Activated CD4-positive, alpha-beta T cell treated with anti-CD3 and anti-CD28 coated beads, Interleukin-2, amount 10 ng/mL, durations not matched to agents 7 days and 5 days (primary cell): ENCODE measurements around the gene RASA2. TPM values are rescaled to one million over a fixed set of nuclear protein-coding genes. Genes with fewer than 3 reads are reported as not detected.
A peak's percentile ranks its signal among the peaks of the same experiment; 100 is the strongest.

ENCODE experiments used
- CTCF ChIA-PET: fragments of 350-600 bp; sonication (Branson Sonifier 250); formaldehyde crosslinking; loops from one replicate; lab custom pipeline; 2021; ENCODE audit warnings: antibody characterized with exemption; lab: Charles Lee
- POLR2A ChIA-PET: fragments of 350-600 bp; sonication (Branson Sonifier 250); formaldehyde crosslinking; loops from one replicate; lab custom pipeline; 2021; ENCODE audit warnings: antibody characterized with exemption; lab: Charles Lee
- DNase-seq: peaks from one replicate; pipeline ENCODE4 v3.0.0-alpha.2; 2020
- H3K27ac Mint-ChIP-seq: one replicate; pipeline ENCODE4 v1.8.0; 2021; ENCODE audit warnings: mild to moderate bottlenecking, moderate library complexity, mixed read lengths
- H3K27me3 Mint-ChIP-seq: one replicate; pipeline ENCODE4 v1.8.0; 2021; ENCODE audit warnings: mixed read lengths
- H3K36me3 Mint-ChIP-seq: one replicate; pipeline ENCODE4 v1.8.0; 2021; ENCODE audit warnings: low read depth, mixed read lengths
- H3K4me1 Mint-ChIP-seq: one replicate; pipeline ENCODE4 v1.8.0; 2021; ENCODE audit warnings: mixed read lengths
- H3K4me3 Mint-ChIP-seq: one replicate; pipeline ENCODE4 v1.8.0; 2021; ENCODE audit warnings: mild to moderate bottlenecking, moderate library complexity, mixed read lengths
- H3K9me3 Mint-ChIP-seq: one replicate; pipeline ENCODE4 v1.8.0; 2021; ENCODE audit warnings: mixed read lengths
- total RNA-seq, 2 experiments: library from RNA; stranded (reverse); gene quantifications; one replicate each; pipeline ENCODE4 v1.2.3, GENCODE V29; 2021

The RASA2 gene
- total RNA-seq, 2 experiments from 2014 or later = 46.5 to 54.1 TPM

GRCh38 chr3:141544697-141545096, 57.9 kb downstream of the RASA2 start:
- Mint-ChIP-seq H3K4me1 (peaks cover 55% of the 10 kb centered on the region), H3K27me3 (no peaks in the 10 kb centered on the region), H3K4me3 (peak overlapping the region; percentile 8), H3K9me3 (peaks cover 46% of the 10 kb centered on the region), H3K36me3 (peaks cover 89% of the 10 kb centered on the region), H3K27ac (peak overlapping the region; percentile 43)
- peak; percentile 35 for DNase-seq
- ChIA-PET CTCF (interaction anchor here (0.6 to 1.5 kb wide), 3 partner anchors 10 to 90 kb away, joined by 3 to 4 read pairs (median 3); no protein-coding TSS in a partner anchor), POLR2A (no interaction called here)

DNA sequence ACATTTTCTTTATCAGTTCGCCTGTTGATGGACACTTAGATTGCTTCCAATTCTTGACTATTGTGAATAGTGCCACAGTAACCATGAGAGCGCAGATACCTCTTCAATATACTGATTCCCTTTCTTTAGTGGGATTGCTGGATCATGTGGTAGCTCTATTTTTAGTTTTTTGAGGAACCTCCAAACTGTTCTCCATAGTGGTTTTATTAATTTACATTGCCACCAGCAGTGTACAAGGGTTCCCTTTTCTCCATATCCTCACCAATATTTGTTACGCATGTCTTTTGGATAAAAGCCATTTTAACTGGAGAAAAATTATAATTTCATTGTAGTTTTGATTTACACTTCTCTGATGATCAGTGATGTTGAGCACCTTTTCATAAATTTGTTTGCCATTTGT, 59.3 kb downstream of the RASA2 start:
- ChIA-PET CTCF (no interaction called here), POLR2A (no interaction called here)
- H3K27me3 Mint-ChIP-seq = no peaks in the 10 kb centered on the region
- H3K27ac Mint-ChIP-seq = no peak overlapping the region
- no peak for DNase-seq
- peaks cover 53% of the 10 kb centered on the region for H3K9me3 Mint-ChIP-seq
- H3K36me3 Mint-ChIP-seq = peaks cover 92% of the 10 kb centered on the region
- peaks cover 63% of the 10 kb centered on the region for H3K4me1 Mint-ChIP-seq
- no peak overlapping the region for H3K4me3 Mint-ChIP-seq

GRCh38 chr3:141546586-141546985, 59.8 kb downstream of the RASA2 start:
- H3K9me3 Mint-ChIP-seq = peaks cover 53% of the 10 kb centered on the region
- ChIA-PET CTCF (no interaction called here), POLR2A (no interaction called here)
- peaks cover 68% of the 10 kb centered on the region for H3K4me1 Mint-ChIP-seq
- no peaks in the 10 kb centered on the region for H3K27me3 Mint-ChIP-seq
- H3K36me3 Mint-ChIP-seq = peaks cover 94% of the 10 kb centered on the region
- H3K4me3 Mint-ChIP-seq = no peak overlapping the region
- H3K27ac Mint-ChIP-seq = peak overlapping the region; percentile 44
- DNase-seq = no peak

DNA sequence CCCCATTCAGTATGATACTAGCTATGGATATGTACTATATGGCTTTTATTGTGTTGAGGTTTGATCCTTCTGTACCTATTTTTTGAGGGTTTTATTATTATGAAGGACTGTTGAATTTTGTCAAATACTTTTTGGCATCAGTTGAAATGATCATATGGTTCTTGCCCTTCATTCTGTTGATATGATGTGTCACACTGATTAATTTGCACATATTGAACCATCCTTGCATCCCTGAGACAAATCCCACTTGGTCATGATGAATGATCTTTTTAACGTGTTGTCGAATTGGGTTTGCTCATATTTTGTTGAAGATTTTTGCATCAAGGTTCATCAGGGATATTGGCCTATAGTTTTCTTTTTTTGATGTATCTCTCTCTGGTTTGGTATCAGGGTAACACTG, 61.0 kb downstream of the RASA2 start:
- Mint-ChIP-seq H3K9me3 (peaks cover 50% of the 10 kb centered on the region), H3K4me1 (peaks cover 70% of the 10 kb centered on the region), H3K27me3 (no peaks in the 10 kb centered on the region), H3K36me3 (peaks cover 83% of the 10 kb centered on the region), H3K27ac (no peak overlapping the region), H3K4me3 (no peak overlapping the region)
- ChIA-PET POLR2A (no interaction called here), CTCF (interaction anchor here (0.9 to 1.7 kb wide), 2 partner anchors 13 to 87 kb away, joined by 3 to 4 read pairs; no protein-coding TSS in a partner anchor)
- no peak for DNase-seq

DNA sequence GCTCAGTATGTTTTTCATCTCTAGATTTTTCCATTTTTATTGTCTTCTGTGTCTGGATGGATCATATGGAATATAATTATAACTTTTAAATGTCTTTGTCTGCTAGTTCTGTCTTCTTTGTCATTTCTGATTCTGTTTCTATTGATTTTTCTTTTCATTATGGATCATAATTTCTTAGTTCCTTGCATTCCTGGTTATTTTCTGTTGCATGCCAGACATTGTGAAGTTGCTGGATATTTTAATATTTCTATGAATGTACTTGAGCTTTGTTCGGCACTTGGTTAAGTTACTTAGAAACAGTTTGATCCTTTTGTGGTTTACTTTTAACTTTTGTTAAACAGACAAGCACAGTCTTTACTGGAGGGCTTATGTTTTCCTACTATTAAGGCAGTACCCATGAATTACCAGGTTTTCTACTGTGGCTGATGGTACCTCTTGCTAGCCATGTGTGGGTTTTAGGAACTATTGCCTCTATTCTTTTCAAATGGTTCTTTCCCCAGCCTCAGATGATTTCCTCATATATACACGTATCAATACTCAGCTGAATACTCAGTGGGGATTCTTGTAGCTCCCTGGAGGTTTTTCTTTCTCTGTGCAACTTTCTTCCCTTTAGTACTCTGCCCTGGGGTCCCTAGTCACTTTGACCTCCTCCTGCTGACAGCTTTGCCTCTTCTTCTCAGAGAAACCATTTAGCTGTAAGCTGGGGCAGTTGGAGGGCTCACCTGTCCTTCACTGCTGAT, 64.3 kb downstream of the RASA2 start:
- H3K4me3 Mint-ChIP-seq = no peak overlapping the region
- H3K36me3 Mint-ChIP-seq = peaks cover 67% of the 10 kb centered on the region
- ChIA-PET CTCF (interaction anchor here (0.8 kb wide), 1 partner anchor 60 kb away, joined by 3 read pairs; no protein-coding TSS in a partner anchor), POLR2A (no interaction called here)
- H3K4me1 Mint-ChIP-seq = peaks cover 63% of the 10 kb centered on the region
- peak overlapping the region; percentile 43 for H3K27ac Mint-ChIP-seq
- no peaks in the 10 kb centered on the region for H3K27me3 Mint-ChIP-seq
- no peak for DNase-seq
- peaks cover 31% of the 10 kb centered on the region for H3K9me3 Mint-ChIP-seq

DNA sequence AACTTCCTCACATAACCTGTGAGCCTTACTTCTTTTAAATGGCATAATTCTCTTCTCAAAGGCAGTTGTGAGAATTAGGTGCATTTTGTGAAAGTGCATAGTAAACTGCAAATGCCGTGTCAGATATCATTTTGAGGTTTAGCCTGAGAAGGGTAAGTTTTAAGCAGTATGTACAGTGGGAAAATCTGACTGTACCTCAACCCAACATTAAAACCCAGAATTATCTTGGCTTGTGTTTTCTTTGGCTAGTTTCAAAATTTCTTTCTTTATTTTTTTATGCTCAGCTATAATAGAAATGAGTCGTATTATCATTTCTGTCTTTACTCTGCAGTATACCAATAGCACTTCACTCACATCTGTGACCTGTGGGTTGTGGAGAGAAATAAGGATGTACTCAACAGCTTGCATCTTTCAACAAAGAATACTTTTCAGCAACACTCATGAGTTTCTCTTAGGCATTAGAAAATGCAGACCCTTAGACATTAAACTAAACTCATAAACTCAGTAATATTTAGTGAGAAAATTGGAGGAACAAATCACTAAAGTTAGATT, 65.7 kb downstream of the RASA2 start:
- Mint-ChIP-seq H3K36me3 (peaks cover 54% of the 10 kb centered on the region), H3K4me1 (peaks cover 59% of the 10 kb centered on the region), H3K4me3 (peak overlapping the region; percentile 11), H3K27me3 (no peaks in the 10 kb centered on the region), H3K27ac (peak overlapping the region; percentile 86), H3K9me3 (peaks cover 23% of the 10 kb centered on the region)
- ChIA-PET CTCF (interaction anchor here (0.6 to 1.8 kb wide), 9 partner anchors 18 to 241 kb away, joined by 3 to 6 read pairs (median 3); no protein-coding TSS in a partner anchor), POLR2A (interaction anchor here (1.1 kb wide), 1 partner anchor 65 kb away, joined by 8 read pairs; no protein-coding TSS in a partner anchor)
- DNase-seq = no peak

GRCh38 chr3:141553055-141553454, 66.2 kb downstream of the RASA2 start:
- peak; percentile 56 for DNase-seq
- peaks cover 18% of the 10 kb centered on the region for H3K9me3 Mint-ChIP-seq
- no peaks in the 10 kb centered on the region for H3K27me3 Mint-ChIP-seq
- POLR2A ChIA-PET = interaction anchor here (1.1 kb wide), 1 partner anchor 66 kb away, joined by 8 read pairs; no protein-coding TSS in a partner anchor
- H3K36me3 Mint-ChIP-seq = peaks cover 49% of the 10 kb centered on the region
- peak overlapping the region; percentile 11 for H3K4me3 Mint-ChIP-seq
- peaks cover 55% of the 10 kb centered on the region for H3K4me1 Mint-ChIP-seq
- H3K27ac Mint-ChIP-seq = peak overlapping the region; percentile 86
- CTCF ChIA-PET = interaction anchor here (0.6 to 1.8 kb wide), 9 partner anchors 17 to 241 kb away, joined by 3 to 6 read pairs (median 3); no protein-coding TSS in a partner anchor

DNA sequence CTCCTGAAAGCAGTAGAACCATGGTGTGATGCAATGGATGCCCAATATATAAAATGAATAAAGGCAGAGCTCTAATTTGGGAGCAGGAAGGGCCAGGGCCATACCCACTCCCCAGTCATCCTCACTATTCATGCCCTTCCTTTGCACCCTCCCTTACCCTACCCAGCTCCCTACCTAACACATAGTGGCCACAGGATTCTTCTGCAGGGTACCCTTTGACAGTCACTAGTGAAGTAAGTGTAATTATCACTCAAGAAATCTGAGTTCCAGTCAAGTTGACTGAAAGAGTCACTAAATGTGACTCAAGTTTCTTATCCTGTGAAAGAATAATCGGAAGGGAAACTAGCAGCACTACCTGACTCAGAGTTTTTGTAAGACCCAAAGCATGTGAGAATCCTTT, 69.2 kb downstream of the RASA2 start:
- Mint-ChIP-seq H3K4me1 (peaks cover 48% of the 10 kb centered on the region), H3K4me3 (no peak overlapping the region), H3K9me3 (peaks cover under 1% of the 10 kb centered on the region), H3K36me3 (peaks cover 32% of the 10 kb centered on the region), H3K27ac (no peak overlapping the region), H3K27me3 (no peaks in the 10 kb centered on the region)
- no peak for DNase-seq
- ChIA-PET POLR2A (interaction anchor here (1.4 kb wide), 1 partner anchor 68 kb away, joined by 3 read pairs; no protein-coding TSS in a partner anchor), CTCF (interaction anchor here (0.6 to 1.9 kb wide), 4 partner anchors 96 to 249 kb away, joined by 3 to 6 read pairs (median 4); no protein-coding TSS in a partner anchor)

DNA sequence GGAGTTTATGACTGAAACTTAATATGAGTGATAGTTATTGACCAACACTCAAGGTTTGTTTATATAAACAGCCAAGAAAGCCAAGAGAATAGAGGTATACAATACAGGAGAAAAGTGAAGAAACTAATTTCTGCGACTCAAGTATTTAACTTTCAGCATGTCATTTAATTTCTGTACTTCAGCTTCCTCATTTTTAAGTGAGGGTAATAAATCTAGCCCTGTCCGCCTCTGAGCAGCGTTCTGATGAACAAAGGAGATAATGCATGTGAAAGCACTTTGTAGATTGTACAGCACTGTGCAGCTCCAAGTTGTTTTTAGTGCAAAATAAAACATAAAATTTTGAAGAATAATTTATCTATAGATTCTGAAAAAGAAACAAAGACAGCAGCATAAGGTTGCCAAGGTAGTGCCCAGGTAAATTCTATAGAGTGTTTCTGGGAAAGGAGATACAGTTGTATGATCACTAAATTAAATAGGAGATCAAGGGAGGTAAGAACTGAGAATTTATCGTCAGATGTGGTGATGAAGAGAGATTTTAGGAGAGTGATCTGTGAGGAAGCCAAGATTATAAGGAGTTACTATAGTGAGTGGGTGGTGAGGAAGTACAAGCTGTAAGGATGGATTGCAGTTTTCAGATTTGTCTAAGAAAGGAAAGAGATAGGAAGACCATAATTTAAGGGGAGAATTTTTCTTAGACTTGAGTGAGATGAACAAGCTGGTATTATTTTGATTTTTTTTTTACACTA, 71.3 kb downstream of the RASA2 start:
- H3K36me3 Mint-ChIP-seq = peaks cover 34% of the 10 kb centered on the region
- no peaks in the 10 kb centered on the region for H3K9me3 Mint-ChIP-seq
- DNase-seq = no peak
- H3K4me1 Mint-ChIP-seq = peaks cover 33% of the 10 kb centered on the region
- ChIA-PET POLR2A (no interaction called here), CTCF (interaction anchor here (0.6 to 2.0 kb wide), 7 partner anchors 22 to 244 kb away, joined by 3 to 12 read pairs (median 4); partner anchors contain the start of gene RASA2)
- H3K4me3 Mint-ChIP-seq = no peak overlapping the region
- no peaks in the 10 kb centered on the region for H3K27me3 Mint-ChIP-seq
- no peak overlapping the region for H3K27ac Mint-ChIP-seq

- H3K27me3 Mint-ChIP-seq = no peaks in the 10 kb centered on the region
- peaks cover 40% of the 10 kb centered on the region for H3K36me3 Mint-ChIP-seq
- H3K27ac Mint-ChIP-seq = peak overlapping the region; percentile 68
- DNase-seq = peak; percentile 71
- peaks cover 21% of the 10 kb centered on the region for H3K4me1 Mint-ChIP-seq
- H3K4me3 Mint-ChIP-seq = no peak overlapping the region
- ChIA-PET POLR2A (interaction anchor here (0.6 kb wide), 3 partner anchors 45 to 101 kb away, joined by 3 to 6 read pairs (median 4); no protein-coding TSS in a partner anchor), CTCF (interaction anchor here (0.7 to 2.1 kb wide), 12 partner anchors 13 to 208 kb away, joined by 3 to 13 read pairs (median 5); partner anchors contain the start of gene RASA2)
- H3K9me3 Mint-ChIP-seq = no peaks in the 10 kb centered on the region
These were observed 74.7 kb downstream of the RASA2 start for GRCh38 chr3:141561426-141562034.

DNA sequence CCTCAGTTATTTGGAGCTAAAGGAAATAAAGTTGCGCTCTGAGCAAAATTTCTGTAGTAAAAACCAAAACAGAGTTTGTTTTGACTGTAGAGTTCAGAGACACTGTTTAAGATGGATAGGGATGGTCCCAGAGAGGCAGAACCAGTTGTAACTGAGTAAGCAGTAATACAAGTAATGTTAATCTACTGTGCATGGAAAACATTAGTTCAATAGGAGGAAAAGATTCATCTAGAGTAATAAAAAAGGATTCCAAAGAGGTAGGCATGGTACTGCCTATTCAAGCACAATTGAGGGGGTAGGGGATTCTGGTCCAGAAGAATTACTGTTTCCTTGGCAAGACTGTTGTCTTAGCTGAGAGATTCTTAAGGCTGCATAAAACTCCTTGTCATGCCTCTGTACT, 77.4 kb downstream of the RASA2 start:
- Mint-ChIP-seq H3K4me3 (no peak overlapping the region), H3K27ac (no peak overlapping the region)
- POLR2A ChIA-PET = no interaction called here

DNA sequence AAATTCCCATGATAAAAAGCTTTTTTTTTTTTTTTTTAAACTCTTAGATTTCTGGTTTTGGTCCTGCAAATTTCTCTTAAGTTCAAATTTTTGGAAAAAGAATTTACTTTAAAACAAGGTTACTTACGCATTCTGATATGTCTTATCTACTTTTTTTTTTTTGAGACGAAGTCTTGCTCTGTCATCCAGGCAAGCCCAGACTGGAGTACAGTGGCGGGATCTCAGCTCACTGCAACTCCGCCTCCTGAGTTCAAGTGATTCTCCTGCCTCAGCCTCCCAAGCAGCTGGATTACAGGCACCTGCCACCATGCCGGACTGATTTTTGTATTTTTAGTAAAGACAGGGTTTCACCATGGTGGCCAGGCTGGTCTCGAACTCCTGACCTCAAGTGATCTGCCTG, 83.2 kb downstream of the RASA2 start:
- DNase-seq = no peak
- Mint-ChIP-seq H3K36me3 (peaks cover 36% of the 10 kb centered on the region), H3K27me3 (no peaks in the 10 kb centered on the region), H3K27ac (peak overlapping the region; percentile 50), H3K4me1 (peaks cover 4% of the 10 kb centered on the region), H3K9me3 (no peaks in the 10 kb centered on the region), H3K4me3 (no peak overlapping the region)
- POLR2A ChIA-PET = interaction anchor here (0.7 kb wide), 1 partner anchor 51 kb away, joined by 7 read pairs; no protein-coding TSS in a partner anchor
- CTCF ChIA-PET = interaction anchor here (1.0 to 2.1 kb wide), 3 partner anchors 17 to 115 kb away, joined by 3 to 5 read pairs (median 4); no protein-coding TSS in a partner anchor

More for the DNA sequence above, 77.4 kb downstream of the RASA2 start:
- Mint-ChIP-seq H3K4me1 (peaks cover 20% of the 10 kb centered on the region), H3K9me3 (no peaks in the 10 kb centered on the region), H3K27me3 (no peaks in the 10 kb centered on the region), H3K36me3 (peaks cover 39% of the 10 kb centered on the region)
- no peak for DNase-seq
- CTCF ChIA-PET = no interaction called here
